ENCODE results near the gene CAV3.

Gene CAV3

GRCh38 chr3:8760506-8760905, 26.9 kb downstream of the CAV3 start:
- in situ Hi-C loops (cut with MboI; ENCODE audit: low sequenced_read_pairs): no loop called here

GRCh38 chr3:8761866-8762265, 28.3 kb downstream of the CAV3 start:
- in situ Hi-C loops (cut with MboI; ENCODE audit: low sequenced_read_pairs): no loop called here

GRCh38 chr3:8762607-8763377, 29.2 kb downstream of the CAV3 start:
- in situ Hi-C loops (cut with MboI; ENCODE audit: low sequenced_read_pairs): no loop called here

- in situ Hi-C loops (cut with MboI; ENCODE audit: low sequenced_read_pairs): no loop called here
Observed at GRCh38 chr3:8764528-8764927, 30.9 kb downstream of the CAV3 start.

- in situ Hi-C loops (cut with MboI; ENCODE audit: low sequenced_read_pairs): no loop called here
Observed at GRCh38 chr3:8765528-8765927, 31.9 kb downstream of the CAV3 start.

- in situ Hi-C loops (cut with MboI; ENCODE audit: low sequenced_read_pairs): no loop called here
Observed at GRCh38 chr3:8766148-8766547, 32.5 kb downstream of the CAV3 start.

GRCh38 chr3:8767256-8767666, 33.7 kb downstream of the CAV3 start:
- in situ Hi-C loops (cut with MboI; ENCODE audit: low sequenced_read_pairs): no loop called here

- in situ Hi-C loops (cut with MboI; ENCODE audit: low sequenced_read_pairs): no loop called here
Observed at GRCh38 chr3:8767667-8768363, 34.2 kb downstream of the CAV3 start.

- in situ Hi-C loops (cut with MboI; ENCODE audit: low sequenced_read_pairs): no loop called here
Observed at GRCh38 chr3:8768364-8769087, 34.9 kb downstream of the CAV3 start.

GRCh38 chr3:8769088-8769822, 35.7 kb downstream of the CAV3 start, which contains the start of gene OXTR:
Gene OXTR (minus strand): TSS chr3:8769613. CDS start chr3:8768187, 1,426 bp downstream.
- in situ Hi-C loops (cut with MboI; ENCODE audit: low sequenced_read_pairs): no loop called here

GRCh38 chr3:8773941-8774542, 40.4 kb downstream of the CAV3 start:
- in situ Hi-C loops (cut with MboI; ENCODE audit: low sequenced_read_pairs): no loop called here

GRCh38 chr3:8775181-8775580, 41.6 kb downstream of the CAV3 start:
- in situ Hi-C loops (cut with MboI; ENCODE audit: low sequenced_read_pairs): no loop called here

GRCh38 chr3:8775602-8776001, 42.0 kb downstream of the CAV3 start:
- in situ Hi-C loops (cut with MboI; ENCODE audit: low sequenced_read_pairs): no loop called here

GRCh38 chr3:8776406-8776805, 42.8 kb downstream of the CAV3 start:
- in situ Hi-C loops (cut with MboI; ENCODE audit: low sequenced_read_pairs): no loop called here

GRCh38 chr3:8777201-8777977, 43.8 kb downstream of the CAV3 start:
- in situ Hi-C loops (cut with MboI; ENCODE audit: low sequenced_read_pairs): no loop called here

GRCh38 chr3:8777978-8778267, 44.3 kb downstream of the CAV3 start:
- in situ Hi-C loops (cut with MboI; ENCODE audit: low sequenced_read_pairs): no loop called here

- in situ Hi-C loops (cut with MboI; ENCODE audit: low sequenced_read_pairs): no loop called here
Observed at GRCh38 chr3:8778475-8778874, 44.9 kb downstream of the CAV3 start.

- in situ Hi-C loops (cut with MboI; ENCODE audit: low sequenced_read_pairs): no loop called here
Observed at GRCh38 chr3:8780279-8780678, 46.7 kb downstream of the CAV3 start.

- in situ Hi-C loops (cut with MboI; ENCODE audit: low sequenced_read_pairs): no loop called here
Observed at GRCh38 chr3:8784676-8785435, 51.3 kb downstream of the CAV3 start.

Data from HL-60/S4 (cell line).